OCI-LY3 (cell line): Measurements from ENCODE around the gene CLMN.

ENCODE experiments used
- CTCF ChIP-seq: fragments of 200-600, 300-600 bp; sonication (generic); IDR thresholded peaks from 2 replicates; pipeline ENCODE4 v1.5.1; 2014; ENCODE audit warnings: antibody characterized with exemption, low read length, low read depth
- EZH2phosphoT487 ChIP-seq: fragments of 200-600 bp; shearing (Covaris generic); IDR thresholded peaks from 2 replicates; pipeline ENCODE4 v1.6.1; 2018; ENCODE audit warnings: antibody characterized with exemption, mixed run types, low read depth

DNA sequence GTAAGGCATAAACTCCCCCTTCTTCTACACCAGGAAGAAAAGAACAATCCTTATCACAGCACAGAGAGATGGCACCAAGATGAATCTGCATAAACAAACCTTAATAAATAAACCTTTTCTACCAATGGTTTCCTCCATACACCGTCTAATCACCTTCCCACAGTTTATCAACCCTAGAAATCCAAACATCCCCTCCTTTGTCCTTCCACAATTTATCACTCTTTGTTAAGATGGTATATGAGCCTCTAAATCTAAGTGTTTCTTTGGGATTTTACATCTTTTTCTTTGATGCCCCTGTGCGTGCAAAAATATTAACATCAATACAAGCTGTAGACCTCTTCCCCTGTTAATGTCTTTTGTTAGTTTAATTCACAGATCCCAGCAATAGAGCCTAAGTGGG is 174.9 kb downstream of the CLMN start:
- TF ChIP-seq CTCF = no peak
- TF ChIP-seq EZH2phosphoT487 = no peak
